Measurements from ENCODE around the gene CERCAM. TPM values are rescaled to one million over a fixed set of nuclear protein-coding genes. Genes with fewer than 3 reads are reported as not detected.

Gene CERCAM
- total RNA-seq, 1 donor from 2014 or later: 43.6 TPM

DNA sequence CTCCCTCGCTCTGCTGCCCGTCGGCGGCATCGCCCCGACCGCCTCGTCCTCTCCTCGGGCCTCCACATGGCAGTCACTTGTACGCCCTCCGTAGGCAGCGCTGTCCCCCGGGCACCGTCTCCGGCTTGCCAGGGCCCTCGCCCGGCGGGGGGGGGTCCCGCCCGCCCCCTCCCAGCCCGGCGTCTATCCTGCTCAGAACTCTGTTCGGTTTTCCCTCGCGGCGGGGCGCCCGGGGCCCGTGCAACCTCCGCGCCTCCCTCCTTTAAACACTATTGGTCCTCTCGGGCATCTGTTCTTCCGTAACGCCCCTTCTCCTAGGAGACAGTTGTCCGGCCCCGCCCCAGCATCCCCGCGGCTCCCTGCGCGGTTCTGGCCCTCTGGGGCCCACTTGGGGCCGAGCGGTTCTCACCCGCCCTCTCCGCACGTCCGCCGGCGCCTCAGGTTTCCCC is 36.0 kb downstream of the CERCAM start:
- DNase-seq (ENCODE audit: low read depth): peak; percentile 72

- DNase-seq (ENCODE audit: low read depth): no peak
Measured at GRCh38 chr9:128457207-128457606, 36.5 kb downstream of the CERCAM start.

- DNase-seq (ENCODE audit: low read depth): no peak
Measured at GRCh38 chr9:128459011-128459410, 38.4 kb downstream of the CERCAM start.

DNA sequence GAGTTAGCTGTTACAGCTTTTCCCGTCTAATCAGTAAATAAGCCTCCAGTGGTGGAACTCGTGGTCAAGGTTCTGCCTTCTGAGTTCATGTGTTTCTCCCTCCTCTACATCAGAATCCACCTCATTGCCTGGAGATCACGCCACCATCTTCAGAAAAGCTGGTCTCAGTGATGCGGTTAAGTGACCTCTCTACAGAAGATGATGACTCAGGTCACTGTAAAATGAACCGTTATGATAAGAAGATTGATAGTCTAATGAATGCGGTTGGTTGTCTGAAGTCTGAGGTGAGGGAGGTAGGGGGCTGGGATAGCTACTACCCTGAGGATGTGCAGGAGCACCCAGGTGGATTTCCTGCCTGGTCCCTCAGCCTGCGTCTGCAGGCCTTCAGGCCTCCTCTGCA is 48.4 kb downstream of the CERCAM start:
- DNase-seq (ENCODE audit: low read depth): no peak

DNA sequence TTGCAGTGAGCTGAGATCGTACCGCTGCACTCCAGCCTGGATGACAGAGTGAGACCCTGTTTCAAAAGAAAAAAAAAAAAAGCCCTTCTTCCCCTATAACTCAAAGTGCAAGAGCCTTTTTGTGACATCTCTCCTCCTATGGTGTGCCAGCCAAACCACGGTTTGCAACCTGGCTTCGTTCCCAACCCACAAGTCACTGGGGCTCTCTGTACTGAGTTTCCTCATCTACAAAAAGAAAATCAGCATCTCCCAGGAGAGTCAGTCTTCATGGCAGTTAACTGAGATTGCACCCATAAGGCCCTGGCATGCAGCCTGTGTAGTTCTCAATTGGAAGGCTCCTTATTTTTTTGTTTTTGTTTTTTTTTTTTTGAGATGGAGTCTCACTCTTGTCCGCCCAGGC is 49.9 kb downstream of the CERCAM start:
- DNase-seq (ENCODE audit: low read depth): peak; percentile 67

DNA sequence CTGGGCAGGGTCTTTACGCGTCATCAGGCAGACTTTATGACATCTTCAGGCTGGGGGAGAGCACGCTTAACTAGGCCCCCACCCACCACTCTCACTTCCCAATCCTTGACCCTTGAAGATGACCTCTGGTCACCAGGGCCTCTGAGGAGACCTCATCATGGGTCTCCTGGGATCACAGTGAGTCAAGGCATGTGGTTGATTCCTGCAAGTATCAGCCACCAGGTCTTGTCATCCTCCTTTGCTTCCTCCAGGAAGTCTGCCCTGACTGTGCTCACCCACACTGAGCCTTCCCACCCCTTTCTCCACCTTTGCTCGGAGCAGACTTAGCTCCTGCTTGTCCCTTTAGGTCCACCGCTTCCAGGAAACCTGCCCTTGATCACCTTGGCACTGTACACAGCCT is 52.4 kb downstream of the CERCAM start:
- DNase-seq (ENCODE audit: low read depth): no peak

DNA sequence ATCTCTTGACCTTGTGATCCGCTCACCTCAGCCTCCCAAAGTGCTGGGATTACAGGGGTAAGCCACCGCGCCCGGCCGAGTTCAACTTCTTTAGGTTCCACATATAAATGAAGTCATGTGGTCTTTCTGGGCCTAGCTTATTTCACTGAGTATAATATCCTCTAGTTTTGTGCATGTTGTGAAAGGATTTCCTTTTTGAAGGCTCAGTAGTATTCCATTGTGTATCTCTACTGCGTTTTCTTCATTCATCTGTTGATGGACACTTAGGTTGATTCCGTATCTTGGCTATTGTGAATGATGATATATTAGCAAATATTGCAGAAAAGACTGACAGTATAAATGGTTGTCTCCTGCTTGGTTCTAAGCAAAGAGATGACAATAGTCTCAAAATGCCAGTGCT is 55.2 kb downstream of the CERCAM start:
- DNase-seq (ENCODE audit: low read depth): no peak

GRCh38 chr9:128479262-128479661 is 58.6 kb downstream of the CERCAM start:
- DNase-seq (ENCODE audit: low read depth): no peak

DNA sequence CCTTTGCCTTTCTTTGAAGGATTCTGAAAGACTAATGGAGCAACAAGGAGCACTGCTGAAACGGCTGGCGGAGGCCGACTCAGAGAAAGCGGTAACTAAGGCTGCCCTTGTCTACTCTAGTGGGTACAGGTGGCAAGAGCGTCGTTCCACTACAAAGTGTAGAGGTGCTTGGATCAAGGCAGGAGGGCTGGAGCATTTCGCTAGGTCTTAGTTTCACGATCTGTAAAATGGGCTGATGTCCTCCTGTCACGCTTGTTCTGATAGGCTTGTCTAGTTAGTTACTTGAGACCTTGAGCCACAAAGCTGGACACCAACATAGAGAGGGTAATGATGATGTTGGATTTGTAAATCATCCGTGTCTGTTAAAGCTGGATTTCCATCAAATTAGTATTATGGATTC is 60.9 kb downstream of the CERCAM start:
- no peak for DNase-seq (ENCODE audit: low read depth)

GRCh38 chr9:128482186-128482585 is 61.5 kb downstream of the CERCAM start:
- no peak for DNase-seq (ENCODE audit: low read depth)

DNA sequence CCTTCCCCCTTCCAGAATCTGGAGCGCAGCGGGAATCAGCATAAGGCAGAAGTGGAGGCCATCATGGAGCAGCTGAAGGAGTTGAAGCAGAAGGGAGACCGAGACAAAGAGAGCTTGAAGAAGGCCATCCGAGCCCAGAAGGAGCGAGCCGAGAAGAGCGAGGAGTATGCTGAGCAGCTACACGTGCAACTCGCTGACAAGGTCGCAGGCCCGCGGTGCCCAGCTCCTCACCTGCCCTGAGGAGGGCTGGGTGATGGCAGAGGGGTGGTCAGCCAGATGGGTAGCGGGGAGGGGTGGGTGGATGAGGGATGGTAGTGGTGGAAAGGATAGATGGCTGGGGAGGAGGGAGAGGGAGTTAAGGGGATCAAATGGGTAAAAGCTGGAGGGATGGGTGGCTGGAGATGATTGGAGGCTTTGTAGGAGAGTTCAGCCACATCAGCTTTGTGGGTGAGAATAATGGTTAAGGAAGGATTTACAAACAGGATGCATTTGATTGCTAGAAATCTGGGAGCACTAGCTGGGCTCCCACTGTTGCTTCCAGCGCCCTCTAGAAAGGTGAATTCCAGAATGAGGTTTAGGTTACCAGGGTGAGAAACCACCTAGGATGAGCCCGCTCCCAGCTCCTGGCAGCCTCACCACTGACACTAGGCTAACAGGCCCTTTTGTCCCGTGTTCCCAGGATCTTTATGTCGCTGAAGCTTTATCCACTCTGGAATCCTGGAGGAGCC is 64.2 kb downstream of the CERCAM start:
- no peak for DNase-seq (ENCODE audit: low read depth)

GRCh38 chr9:128485414-128485855 is 64.8 kb downstream of the CERCAM start:
- DNase-seq (ENCODE audit: low read depth): no peak

GRCh38 chr9:128486201-128486600 is 65.5 kb downstream of the CERCAM start:
- no peak for DNase-seq (ENCODE audit: low read depth)

MicroRNAs within 50 kb of the gene (microRNA counts, 767-probe panel; counts per million panel counts)
- microRNA hsa-miR-219-2-3p: not detected

Small RNA genes lying within 50 kb of the gene (microRNA-seq; reads per million reads assigned to microRNA genes)
- gene MIR219B: not detected

Other genes with a start within 250 kb of the CERCAM start
- gene CIZ1, start 229.3 kb upstream of the CERCAM start, total RNA-seq: 47.4 and 58.5 TPM in 2 replicates
- gene DNM1, start 217.5 kb upstream of the CERCAM start, total RNA-seq: 0.10 TPM in 1 of 2 replicates, not detected in the other
- 121 and 160 TPM in 2 replicates for gene GOLGA2, start 144.8 kb upstream of the CERCAM start, total RNA-seq
- 41.3 and 42.2 TPM in 2 replicates for gene SWI5, start 144.6 kb upstream of the CERCAM start, total RNA-seq
- 13.2 and 17.3 TPM in 2 replicates for gene TRUB2, start 98.4 kb upstream of the CERCAM start, total RNA-seq
- gene COQ4, start 98.0 kb upstream of the CERCAM start, total RNA-seq: 27.2 and 40.4 TPM in 2 replicates
- gene SLC27A4, start 80.3 kb upstream of the CERCAM start, total RNA-seq: 29.7 and 32.4 TPM in 2 replicates
- 43.5 and 51.2 TPM in 2 replicates for gene URM1, start 49.5 kb upstream of the CERCAM start, total RNA-seq
- gene ODF2, start 35.1 kb downstream of the CERCAM start, total RNA-seq: 16.0 and 18.6 TPM in 2 replicates
- 28.3 and 28.4 TPM in 2 replicates for gene GLE1, start 83.9 kb downstream of the CERCAM start, total RNA-seq
- gene SPTAN1, start 131.7 kb downstream of the CERCAM start, total RNA-seq: 519 and 564 TPM in 2 replicates
- 98.8 and 116 TPM in 2 replicates for gene DYNC2I2, start 236.0 kb downstream of the CERCAM start, total RNA-seq